Urinary bladder (tissue), 4 donors: Measurements from ENCODE around the gene NFIC. TPM values are rescaled to one million over a fixed set of nuclear protein-coding genes. Genes with fewer than 3 reads are reported as not detected.
"Not testable (repeated sequence)": the region's sequence is repeated elsewhere in the genome, so short reads cannot be mapped to it uniquely, and the experiment has no call there.

ENCODE experiments used
- DNase-seq: peaks from one replicate; pipeline ENCODE4 v3.0.0-alpha.2; 2015; ENCODE audit errors: extremely low spot score
- H3K27ac ChIP-seq: one replicate; pipeline ENCODE4 v1.5.1; 2013; ENCODE audit warnings: low read depth, mild to moderate bottlenecking, moderate library complexity
- H3K36me3 ChIP-seq: one replicate; pipeline ENCODE4 v1.6.1; 2013; ENCODE audit warnings: mild to moderate bottlenecking, moderate library complexity; ENCODE audit not compliant: insufficient read depth
- H3K4me1 ChIP-seq: one replicate; pipeline ENCODE4 v1.6.1; 2013; ENCODE audit warnings: mild to moderate bottlenecking, moderate library complexity; ENCODE audit not compliant: insufficient read depth
- H3K4me3 ChIP-seq: one replicate; pipeline ENCODE4 v1.5.1; 2013; ENCODE audit warnings: low read depth, low read length
- WGBS: extraction: QIAGEN DNeasy Blood & Tissue Kit; methylation state at CpG from one replicate; pipeline ENCODE4 v1.1.7; 2013; 5-methylcytosine and 5-hydroxymethylcytosine counted together
- polyA plus RNA-seq: library from polyadenylated mRNA; stranded (reverse); fragments of 200-250 nt; gene quantifications from one replicate; pipeline ENCODE4 v1.2.3, GENCODE V29; 2013
- total RNA-seq: library from RNA; depleted of rRNA; stranded (reverse); fragments of >200 nt; gene quantifications from one replicate; pipeline ENCODE4 v1.2.3, GENCODE V29; 2014
- donor health status: healthy with polysubstance abuse.
- donor health status: healthy.

NFIC gene
- total and polyA plus RNA-seq, 2 donors = 26.4 to 112 TPM

DNA sequence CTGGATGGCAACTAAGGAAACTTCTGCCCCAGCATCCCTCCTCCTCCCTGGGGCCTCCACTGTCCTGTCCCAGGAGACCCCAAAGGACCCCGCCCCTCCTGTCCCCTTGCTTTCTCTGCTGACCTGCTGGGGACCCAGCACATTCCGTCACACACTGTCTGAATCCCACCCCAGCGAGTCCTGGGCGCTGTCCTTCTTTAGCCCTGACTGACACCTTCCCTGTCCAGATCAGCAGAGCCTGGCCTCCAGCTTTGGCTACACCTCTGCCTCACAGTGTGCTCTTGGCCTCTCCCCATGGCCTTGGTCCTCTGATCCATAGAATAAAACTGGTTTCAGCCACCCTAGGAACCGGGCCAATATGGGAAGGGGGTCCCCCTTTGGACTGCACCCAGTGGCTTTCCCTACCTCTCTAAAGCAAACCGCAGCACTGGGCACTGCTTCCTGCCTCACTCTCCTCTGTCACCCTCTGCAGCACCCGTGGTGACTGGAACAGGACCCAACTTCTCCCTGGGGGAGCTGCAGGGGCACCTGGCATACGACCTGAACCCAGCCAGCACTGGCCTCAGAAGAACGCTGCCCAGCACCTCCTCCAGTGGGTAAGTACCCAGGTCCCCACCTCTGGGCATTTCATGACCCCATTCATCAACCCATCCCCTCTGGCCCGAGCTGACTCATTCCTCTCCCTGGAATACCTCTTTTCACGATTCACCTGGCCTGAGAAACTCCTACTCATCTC lies 67.6 kb downstream of the NFIC start:
- Histone ChIP-seq H3K4me1 (no peaks in the 10 kb centered on the region), H3K27ac (peak overlapping the region; percentile 94), H3K36me3 (no peaks in the 10 kb centered on the region), H3K4me3 (no peak overlapping the region)
- no peak for DNase-seq
- WGBS = 93% methylated on average over 11 of the region's 11 CpGs

DNA sequence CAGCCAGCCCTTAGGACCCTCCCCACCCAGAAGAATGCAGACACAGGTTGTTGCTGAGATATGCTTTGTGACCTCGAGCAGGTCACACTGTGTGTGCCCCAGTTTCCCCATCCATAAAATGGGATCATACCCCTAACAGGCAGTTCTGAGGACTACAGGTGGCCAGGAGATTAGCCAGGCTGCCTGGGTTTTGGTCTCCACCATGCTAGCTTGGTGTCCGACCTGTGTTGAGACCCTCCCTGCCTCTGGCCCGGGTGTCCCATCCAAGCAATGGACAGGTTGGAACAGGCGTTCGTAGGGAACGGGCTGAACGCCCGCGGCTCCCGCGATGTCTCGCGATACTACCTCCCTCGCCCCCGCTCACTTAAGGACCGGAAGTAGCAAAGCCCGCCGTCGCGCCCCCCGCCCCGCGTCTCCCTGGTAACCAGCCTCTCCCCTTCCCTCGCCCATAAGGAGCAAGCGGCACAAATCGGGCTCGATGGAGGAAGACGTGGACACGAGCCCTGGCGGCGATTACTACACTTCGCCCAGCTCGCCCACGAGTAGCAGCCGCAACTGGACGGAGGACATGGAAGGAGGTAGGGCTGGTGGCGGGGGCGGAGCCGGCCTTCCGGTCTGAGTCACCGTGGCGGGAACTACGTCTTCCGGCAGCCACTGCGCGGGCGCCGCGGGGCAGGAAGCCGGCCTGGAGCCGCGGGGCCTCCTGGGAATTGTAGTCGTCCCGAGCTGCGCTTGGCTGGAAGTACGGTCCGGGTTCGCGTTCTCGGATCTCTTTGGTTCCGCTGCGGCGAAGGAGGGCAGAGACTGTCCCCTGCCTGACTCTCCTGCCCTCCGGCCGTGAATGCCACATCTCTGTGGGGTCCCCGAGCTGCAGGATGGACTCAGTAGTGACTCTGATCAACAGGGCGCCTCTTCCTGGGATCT lies 68.5 kb downstream of the NFIC start:
- H3K36me3 ChIP-seq = no peaks in the 10 kb centered on the region
- DNase-seq = peak; percentile 86
- H3K27ac ChIP-seq = peak overlapping the region; percentile 94
- peak overlapping the region; percentile 37 for H3K4me3 ChIP-seq
- H3K4me1 ChIP-seq = no peaks in the 10 kb centered on the region
- 3% methylated on average over 67 of the region's 67 CpGs for WGBS

DNA sequence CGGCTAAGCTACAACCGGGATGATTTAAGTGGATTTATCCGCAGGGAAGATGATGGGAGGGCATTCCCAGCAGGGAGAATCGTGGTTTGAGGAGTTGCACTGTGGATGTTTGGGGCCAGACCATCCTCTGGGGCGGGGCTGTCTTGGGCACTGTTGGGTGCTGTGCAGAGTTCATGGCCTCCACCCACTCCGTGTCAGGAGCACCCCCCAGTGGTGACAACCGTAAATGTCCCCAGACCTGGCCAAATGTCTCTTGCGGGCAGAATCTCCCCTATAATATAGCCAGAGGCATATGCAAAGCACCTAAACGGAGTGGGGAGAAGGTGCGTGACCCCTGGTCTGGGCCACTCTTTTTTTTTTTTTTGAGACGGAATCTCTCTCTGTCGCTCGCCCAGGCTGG lies 73.7 kb downstream of the NFIC start:
- 71% methylated on average over 13 of the region's 13 CpGs for WGBS
- Histone ChIP-seq H3K4me3 (no peak overlapping the region), H3K4me1 (no peaks in the 10 kb centered on the region), H3K27ac (no peak overlapping the region), H3K36me3 (no peaks in the 10 kb centered on the region)
- DNase-seq = no peak

DNA sequence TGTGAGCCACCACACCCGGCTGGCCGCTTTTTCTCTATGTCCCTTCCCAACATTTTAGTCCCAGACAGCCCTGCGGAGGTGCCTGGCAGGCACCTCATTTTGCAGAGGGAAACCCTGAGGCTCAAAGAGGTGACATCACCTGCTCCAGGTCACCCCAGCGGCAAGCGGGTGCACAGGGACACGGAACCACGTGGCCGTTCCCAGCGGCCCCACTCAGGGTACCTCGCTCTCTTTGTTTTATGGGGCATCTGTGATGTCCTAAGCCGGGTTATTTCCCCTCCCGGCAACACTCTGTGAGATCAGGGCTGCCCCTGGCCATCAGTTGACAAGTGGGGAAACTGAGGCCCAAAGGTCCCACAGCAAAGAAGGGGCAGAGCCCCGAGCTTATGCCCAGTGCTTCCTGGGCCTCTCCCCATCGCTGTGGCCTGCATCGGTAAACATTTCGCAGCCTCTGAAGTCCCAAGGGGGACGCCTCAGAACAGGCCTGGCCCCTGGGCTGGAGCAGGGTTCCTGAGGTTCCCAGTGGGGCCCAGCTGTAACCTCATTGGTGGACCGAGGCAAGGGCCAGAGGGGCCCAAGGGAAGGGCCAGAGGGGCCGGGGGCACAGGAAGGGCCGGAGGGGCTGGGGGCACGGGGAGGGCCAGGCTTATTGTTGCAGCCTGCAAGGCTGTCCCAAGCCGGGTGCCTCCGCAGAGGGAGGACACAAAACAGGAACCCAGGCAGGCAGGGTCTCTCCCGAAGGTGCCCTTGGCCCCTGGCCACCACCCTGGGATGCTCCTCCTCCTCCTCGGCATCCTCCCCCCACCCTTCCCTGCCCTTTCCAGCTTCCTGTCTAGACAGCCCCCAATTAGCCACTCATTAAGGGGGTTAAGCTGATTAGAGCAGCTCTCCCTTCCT lies 75.0 kb downstream of the NFIC start:
- DNase-seq = no peak
- H3K4me3 ChIP-seq = no peak overlapping the region
- WGBS = 71% methylated on average over 25 of the region's 25 CpGs
- H3K4me1 ChIP-seq = no peaks in the 10 kb centered on the region
- no peaks in the 10 kb centered on the region for H3K36me3 ChIP-seq
- no peak overlapping the region for H3K27ac ChIP-seq

DNA sequence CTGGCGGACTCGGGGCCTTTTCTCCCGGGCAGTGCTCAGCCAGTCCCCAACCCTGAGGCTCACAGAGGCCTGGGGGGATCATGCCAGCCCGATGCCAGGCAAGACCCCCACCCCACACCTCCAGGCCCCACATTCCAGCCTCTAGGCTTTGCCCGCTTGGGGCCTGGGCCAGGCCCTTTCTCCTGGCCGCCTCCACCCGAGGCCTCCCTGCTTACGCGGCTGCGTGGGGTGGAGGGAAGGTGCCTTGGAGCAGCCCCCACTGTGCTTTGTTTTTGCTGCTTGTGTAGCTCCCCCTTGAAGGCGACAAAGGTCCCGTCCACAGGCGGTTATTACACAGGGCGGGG lies 75.6 kb downstream of the NFIC start:
- Histone ChIP-seq H3K27ac (no peak overlapping the region), H3K36me3 (no peaks in the 10 kb centered on the region), H3K4me1 (no peaks in the 10 kb centered on the region), H3K4me3 (no peak overlapping the region)
- no peak for DNase-seq
- 74% methylated on average over 14 of the region's 14 CpGs for WGBS

DNA sequence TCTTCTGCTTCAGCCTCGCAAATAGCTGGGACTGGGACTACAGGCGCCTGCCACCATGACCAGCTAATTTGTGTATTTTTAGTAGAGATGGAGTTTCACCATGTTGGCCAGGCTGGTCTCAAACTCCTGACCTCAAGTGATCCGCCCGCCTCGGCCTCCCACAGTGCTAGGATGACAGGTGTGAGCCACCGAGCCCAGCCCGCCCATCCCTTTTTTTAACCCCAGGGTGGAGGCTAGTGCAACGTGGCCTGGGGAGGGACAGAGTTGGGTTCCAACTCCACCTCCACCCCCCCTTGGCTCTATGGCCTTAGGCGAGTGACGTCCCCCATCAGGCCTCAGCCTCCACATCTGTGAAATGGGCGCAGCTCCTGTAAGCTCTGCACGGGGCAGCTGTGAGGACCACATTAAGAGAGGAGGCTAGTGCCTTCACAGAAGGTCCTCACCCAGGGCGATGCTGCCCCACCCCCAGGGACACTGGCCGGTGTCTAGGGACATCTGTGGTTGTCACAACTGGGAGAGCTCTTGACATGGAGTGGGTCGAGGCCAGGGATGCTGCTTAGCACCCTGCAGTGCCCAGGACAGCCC lies 76.2 kb downstream of the NFIC start:
- no peak overlapping the region for H3K27ac ChIP-seq
- WGBS = 91% methylated on average over 15 of the region's 15 CpGs
- H3K36me3 ChIP-seq = peaks cover 2% of the 10 kb centered on the region
- DNase-seq = no peak
- no peaks in the 10 kb centered on the region for H3K4me1 ChIP-seq
- no peak overlapping the region for H3K4me3 ChIP-seq

DNA sequence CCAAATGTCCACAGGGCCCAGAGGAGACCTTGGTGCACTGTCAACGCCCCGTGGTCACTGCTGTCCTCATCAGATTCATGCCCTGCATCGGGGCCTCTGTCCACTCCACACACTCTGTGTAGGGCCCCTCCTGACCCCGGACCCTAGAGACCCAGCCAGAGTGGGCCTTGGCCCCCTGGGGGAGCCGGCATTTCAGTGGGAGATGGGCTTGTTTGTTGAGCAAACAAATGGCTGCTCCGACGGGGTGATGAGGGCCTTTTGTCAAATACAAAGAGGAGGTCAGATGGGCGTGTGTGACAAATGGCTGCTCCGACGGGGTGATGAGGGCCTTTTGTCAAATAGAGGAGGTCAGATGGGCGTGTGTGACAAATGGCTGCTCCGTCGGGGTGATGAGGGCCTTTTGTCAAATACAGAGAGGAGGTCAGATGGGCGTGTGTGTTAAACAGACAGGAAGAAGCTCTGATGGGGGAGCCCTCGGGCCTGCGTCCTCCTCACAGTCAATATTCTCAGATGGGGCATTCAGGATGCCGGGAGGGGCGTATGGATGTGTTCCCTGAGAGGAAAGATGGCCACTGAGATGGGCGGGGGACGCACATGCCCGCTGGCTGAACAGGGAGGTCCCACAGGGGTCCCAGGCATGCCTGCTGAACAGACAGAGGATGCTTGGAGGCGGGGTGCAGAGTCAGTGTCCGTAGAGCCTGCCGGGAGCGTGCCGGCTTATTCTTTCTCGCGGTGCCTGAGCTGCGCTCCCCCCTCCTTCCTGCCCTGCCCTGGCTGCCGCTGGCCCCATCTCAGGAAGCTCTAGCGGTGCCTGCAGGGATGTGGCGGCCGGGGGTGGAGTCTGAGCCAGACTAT lies 77.7 kb downstream of the NFIC start:
- H3K27ac ChIP-seq = no peak overlapping the region
- no peaks in the 10 kb centered on the region for H3K4me1 ChIP-seq
- peaks cover 3% of the 10 kb centered on the region for H3K36me3 ChIP-seq
- DNase-seq = peak; percentile 25
- no peak overlapping the region for H3K4me3 ChIP-seq
- 35% methylated on average over 33 of the region's 33 CpGs for WGBS

DNA sequence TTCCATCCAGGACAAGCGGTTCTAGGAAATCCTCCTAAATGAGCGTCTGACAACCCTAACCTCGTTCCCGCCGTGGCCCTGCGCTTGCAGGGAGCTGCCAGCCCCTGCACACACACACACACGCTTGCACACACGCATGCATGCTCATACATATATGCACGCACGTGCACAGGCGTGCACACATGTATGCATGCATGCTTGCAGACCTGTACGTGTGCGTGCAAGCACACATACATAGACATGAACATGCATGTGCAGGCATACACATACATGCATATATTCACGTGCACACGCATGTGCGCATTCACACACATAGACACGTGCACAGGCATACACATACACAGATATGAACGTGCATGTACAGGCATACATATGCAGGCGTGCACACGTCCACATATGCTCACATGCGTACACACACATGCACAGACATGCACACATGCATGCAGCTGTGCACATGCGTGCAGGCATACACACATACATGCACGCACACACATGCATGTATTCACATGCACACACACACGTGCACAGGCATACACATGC lies 78.4 kb downstream of the NFIC start:
- no peak overlapping the region for H3K27ac ChIP-seq
- peaks cover 4% of the 10 kb centered on the region for H3K36me3 ChIP-seq
- H3K4me3 ChIP-seq = no peak overlapping the region
- no peak for DNase-seq
- no peaks in the 10 kb centered on the region for H3K4me1 ChIP-seq
- WGBS = 63% methylated on average over 24 of the region's 24 CpGs

DNA sequence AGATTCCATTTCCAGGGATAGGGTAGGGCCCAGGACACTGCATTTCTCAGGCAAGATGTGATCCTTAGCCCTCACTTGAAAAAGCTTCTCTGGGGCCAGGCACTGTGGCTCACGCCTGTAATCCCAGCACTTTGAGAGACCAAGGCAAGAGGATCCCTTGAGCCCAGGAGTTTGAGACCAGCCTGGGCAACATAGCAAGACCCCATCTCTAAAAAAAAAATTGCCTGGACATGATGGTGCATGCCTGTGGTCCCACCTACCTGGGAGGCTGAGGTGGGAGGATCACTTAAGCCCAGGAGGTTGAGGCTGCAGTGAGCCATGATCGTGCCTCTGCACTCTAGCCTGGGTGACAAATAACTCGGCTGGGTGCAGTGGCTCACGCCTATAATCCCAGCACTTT lies 80.3 kb downstream of the NFIC start:
- DNase-seq, H3K27ac ChIP-seq: not testable (repeated sequence)
- 92% methylated on average over 4 of the region's 4 CpGs for WGBS

DNA sequence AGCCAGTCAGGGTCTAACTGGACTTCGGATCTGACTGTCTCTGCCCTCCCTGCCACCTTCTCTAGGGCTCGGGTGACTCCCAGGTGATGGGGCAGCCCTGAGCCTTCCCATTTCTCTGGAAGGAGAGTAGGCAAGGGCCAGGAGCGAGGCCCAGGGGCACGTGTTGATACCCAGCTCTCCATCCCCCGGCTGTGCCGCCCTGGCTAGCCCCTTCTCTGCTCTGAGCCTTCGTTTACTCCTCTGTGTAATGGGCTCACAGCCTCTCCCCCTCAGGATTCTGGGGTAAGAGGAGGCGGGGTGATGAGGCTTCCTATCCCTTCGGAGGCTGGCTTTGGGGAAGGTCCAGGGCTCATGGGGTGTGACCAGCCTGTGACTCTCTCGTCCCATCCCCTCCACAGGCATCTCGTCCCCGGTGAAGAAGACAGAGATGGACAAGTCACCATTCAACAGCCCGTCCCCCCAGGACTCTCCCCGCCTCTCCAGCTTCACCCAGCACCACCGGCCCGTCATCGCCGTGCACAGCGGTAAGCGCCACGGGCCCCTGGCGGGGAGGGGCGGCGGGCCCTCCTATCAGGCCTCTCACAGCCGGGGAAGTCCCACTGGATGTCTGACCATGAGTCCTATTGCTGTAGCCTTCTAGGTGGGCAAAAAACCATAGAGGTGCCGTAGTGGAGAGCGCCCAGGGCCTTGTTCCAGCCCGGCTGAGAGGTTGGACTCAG lies 82.4 kb downstream of the NFIC start:
- H3K27ac ChIP-seq = no peak overlapping the region
- WGBS = 92% methylated on average over 28 of the region's 28 CpGs
- H3K4me3 ChIP-seq = no peak overlapping the region
- no peaks in the 10 kb centered on the region for H3K4me1 ChIP-seq
- DNase-seq = no peak
- H3K36me3 ChIP-seq = peaks cover 6% of the 10 kb centered on the region

More for the DNA sequence above, 80.3 kb downstream of the NFIC start:
- not testable (repeated sequence) for H3K4me1 ChIP-seq, H3K36me3 ChIP-seq, H3K4me3 ChIP-seq

DNA sequence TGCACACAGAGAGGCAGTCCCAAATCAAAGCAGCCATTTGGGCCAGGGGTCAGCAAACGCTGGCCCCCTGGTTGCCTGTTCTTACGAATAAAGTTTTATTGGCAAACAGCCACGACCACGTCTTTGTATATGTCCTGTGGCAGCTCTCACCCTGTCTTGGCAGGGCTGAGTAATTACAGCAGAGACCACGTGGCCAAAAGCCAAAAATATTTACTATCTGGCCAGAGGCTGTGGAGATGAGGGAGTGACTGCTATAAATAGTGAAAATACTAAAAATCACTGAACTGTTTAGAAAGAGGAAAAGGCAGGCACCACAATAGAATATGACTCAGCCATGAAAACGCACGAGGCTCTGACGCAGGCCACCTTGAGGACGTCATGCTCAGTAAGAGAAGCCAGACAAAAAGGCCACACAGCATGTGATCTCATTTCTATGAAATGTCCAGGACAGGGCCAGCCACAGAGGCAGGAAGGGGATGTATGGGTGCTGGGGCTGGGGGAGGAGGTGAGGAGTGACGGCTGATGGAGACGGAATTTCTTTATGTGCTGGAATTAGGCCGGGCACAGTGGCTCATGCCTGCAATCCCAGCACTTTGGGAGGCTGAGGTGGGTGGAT lies 84.5 kb downstream of the NFIC start:
- 15% methylated on average over 12 of the region's 12 CpGs for WGBS
- DNase-seq = no peak
- H3K36me3 ChIP-seq = peaks cover 6% of the 10 kb centered on the region
- no peaks in the 10 kb centered on the region for H3K4me1 ChIP-seq
- no peak overlapping the region for H3K4me3 ChIP-seq
- H3K27ac ChIP-seq = peak overlapping the region; percentile 78
